K562 (cell line): ENCODE data around the gene TEX9. TPM values are rescaled to one million over a fixed set of nuclear protein-coding genes. Genes with fewer than 3 reads are reported as not detected.

Source experiments
- ADNP ChIP-seq: fragments of 200-800 bp; sonication (Bioruptor generic); IDR thresholded peaks from 2 replicates; pipeline ENCODE4 v1.6.1; 2016; ENCODE audit warnings: missing genetic modification characterization, missing compliant biosample characterization
- BMI1 ChIP-seq: fragments of 150-350 bp; IDR thresholded peaks from 2 replicates; pipeline ENCODE4 v1.6.1; 2014; ENCODE audit warnings: low read length
- CBFA2T3 ChIP-seq: fragments of 450-650 bp; IDR thresholded peaks from 2 replicates; pipeline ENCODE4 v1.6.1; 2017
- CBX8 ChIP-seq: fragments of 200-600 bp; sonication (generic); IDR thresholded peaks from 2 replicates; pipeline ENCODE4 v1.6.1; 2012; ENCODE audit warnings: borderline replicate concordance, mixed run types, low read depth, mild to moderate bottlenecking, moderate library complexity, mixed read lengths, low read length, control low read depth, inconsistent platforms; ENCODE audit not compliant: poor library complexity, severe bottlenecking; ENCODE audit errors: extremely low read depth
- CTBP1 ChIP-seq: fragments of 450-650 bp; IDR thresholded peaks from 2 replicates; pipeline ENCODE4 v1.6.1; 2016; ENCODE audit warnings: borderline replicate concordance
- DEAF1 ChIP-seq: fragments of 450-650 bp; formaldehyde crosslinking; IDR thresholded peaks from 2 replicates; pipeline ENCODE4 v1.4.0; 2020; ENCODE audit warnings: mild to moderate bottlenecking, moderate library complexity
- ELK3 ChIP-seq: fragments of 450-650 bp; formaldehyde crosslinking; IDR thresholded peaks from 2 replicates; pipeline ENCODE4 v1.4.0; 2020; ENCODE audit warnings: mild to moderate bottlenecking
- IRF1 ChIP-seq: sonication (generic); formaldehyde crosslinking; IDR thresholded peaks from 2 replicates; pipeline ENCODE4 v1.8.0; 2022; ENCODE audit warnings: missing genetic modification reagents, mild to moderate bottlenecking, borderline replicate concordance
- JUND ChIP-seq, 2 experiments: IDR thresholded peaks; 2 replicates in 1 of 2; 3 replicates in 1 of 2; pipeline ENCODE4 v1.6.1; 2011; ENCODE audit warnings: borderline replicate concordance in 2 of 2, low read depth in 2 of 2, low read length in 2 of 2, improper control_type of control experiment in 1 of 2, missing biosample characterization in 1 of 2, missing genetic modification characterization in 1 of 2, missing genetic modification reagents in 1 of 2
- MEF2D ChIP-seq: conservative IDR thresholded peaks from 2 replicates; pipeline ENCODE4 v1.6.1; 2016; ENCODE audit warnings: low read depth, missing genetic modification characterization, missing compliant biosample characterization
- MYC ChIP-seq, 2 experiments: fragments of 250-450 bp in 1 of 2; sonication (Bioruptor Pico) in 1 of 2; IDR thresholded peaks; 2 replicates each; pipeline versions ENCODE4 v1.5.1 to v1.6.1; 2012 to 2021; ENCODE audit warnings: low read depth in 2 of 2, borderline replicate concordance in 1 of 2, improper control_type of control experiment in 1 of 2, low read length in 1 of 2, mild to moderate bottlenecking in 1 of 2, moderate library complexity in 1 of 2
- NFRKB ChIP-seq: fragments of 450-650 bp; IDR thresholded peaks from 2 replicates; pipeline ENCODE4 v1.6.1; 2016; ENCODE audit warnings: low read depth
- PCBP1 ChIP-seq: fragments of 200-400 bp; formaldehyde crosslinking; IDR thresholded peaks from 2 replicates; pipeline ENCODE4 v1.6.1; 2018; ENCODE audit warnings: mild to moderate bottlenecking, low read depth, low read length; ENCODE audit not compliant: poor library complexity, severe bottlenecking
- POLR3G ChIP-seq: IDR thresholded peaks from 2 replicates; pipeline ENCODE4 v1.6.1; 2011; ENCODE audit not compliant: insufficient read length, insufficient replicate concordance; ENCODE audit errors: extremely low read depth
- SIRT6 ChIP-seq: IDR thresholded peaks from one replicate; pipeline ENCODE4 v1.6.1; 2012; ENCODE audit warnings: low read depth, mild to moderate bottlenecking, control low read depth, inconsistent platforms, low read length, moderate library complexity
- SUPT5H ChIP-seq: fragments of 450-650 bp; IDR thresholded peaks from 2 replicates; pipeline ENCODE4 v1.6.1; 2016
- TAF1 ChIP-seq: IDR thresholded peaks from 2 replicates; pipeline ENCODE4 v1.6.1; 2011; ENCODE audit warnings: mild to moderate bottlenecking, low read length, moderate library complexity; ENCODE audit not compliant: insufficient read depth, control insufficient read depth, severe bottlenecking; ENCODE audit errors: extremely low read depth
- TCF15 ChIP-seq: fragments of 250-450 bp; sonication (Bioruptor Pico); IDR thresholded peaks from 2 replicates; pipeline ENCODE4 v1.8.0; 2022; ENCODE audit warnings: moderate library complexity, mild to moderate bottlenecking, inconsistent platforms
- ZNF253 ChIP-seq: fragments of 250-450 bp; sonication (Bioruptor Pico); conservative IDR thresholded peaks from 2 replicates; pipeline ENCODE4 v1.6.1; 2021; ENCODE audit warnings: mild to moderate bottlenecking
- ZSCAN29 ChIP-seq: fragments of 450-650 bp; IDR thresholded peaks from 2 replicates; pipeline ENCODE4 v1.6.1; 2017
- polyA plus RNA-seq, 8 experiments: library from polyadenylated mRNA; depleted of rRNA in 4 of 8; stranded (reverse) in 5 of 8; unstranded in 3 of 8; fragments of >200 nt; fragmentation: Nextera tagmentation in 2 of 8; fragmentation: Illumina TruSeq in 1 of 8; extraction: Ambion mirVana in 2 of 8; extraction: Trizol in 1 of 8; gene quantifications; 2 replicates each; pipeline versions ENCODE4 v1.2.1 to v1.2.3, GENCODE V29; 2011 to 2014; ENCODE audit warnings: inconsistent platforms in 1 of 8, missing spikeins in 1 of 8
- total RNA-seq, 7 experiments: library from RNA; depleted of rRNA in 6 of 7; stranded (reverse); fragments of >200 nt in 6 of 7; fragmentation: Illumina TruSeq in 2 of 7; extraction: Trizol in 2 of 7; gene quantifications; 2 replicates each; pipeline versions ENCODE4 v1.2.1 to v1.2.3, GENCODE V29; 2011 to 2021; ENCODE audit warnings: low replicate concordance in 1 of 7
- TF ChIP-seq, protein P1 (sequence below): sonication (generic); formaldehyde crosslinking; IDR thresholded peaks from 2 replicates; pipeline ENCODE4 v1.4.0; 2020; ENCODE audit warnings: mild to moderate bottlenecking, missing genetic modification reagents

TEX9 gene
- total and polyA plus RNA-seq, 9 of the 15 experiments (the other 6 are each of a cell fraction or from before 2014, with no cell fraction given): 0.93 to 3.6 (median 2.4) TPM

DNA sequence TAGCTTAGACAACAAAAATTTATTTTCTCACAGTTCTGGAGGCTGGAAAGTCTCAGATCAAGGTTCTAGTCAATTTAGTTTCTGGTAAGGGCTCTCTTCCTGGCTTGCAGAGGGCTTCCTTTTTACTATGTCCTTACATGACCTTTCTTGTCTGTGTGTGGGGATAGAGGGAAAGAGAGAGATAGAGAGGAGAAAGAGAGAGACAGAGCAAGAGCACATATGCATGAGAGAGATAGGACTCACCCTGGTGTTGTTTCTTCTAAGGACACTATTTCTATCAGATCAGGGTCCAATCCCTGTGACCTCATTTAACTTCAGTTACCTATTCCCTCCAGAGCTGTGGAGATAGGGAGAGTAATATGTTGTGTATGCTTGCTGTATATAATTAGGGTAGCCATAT, 44.9 kb upstream of the TEX9 start (continued):
- no peak for TF ChIP-seq PCBP1
- TF ChIP-seq DEAF1: no peak
- no peak for TF ChIP-seq TAF1
- TF ChIP-seq SUPT5H: no peak
- TF ChIP-seq CBX8: no peak
- no peak for TF ChIP-seq POLR3G
- no peak for TF ChIP-seq TCF15 (CRISPR knock-in tag)
- no peak for TF ChIP-seq ELK3 (CRISPR knock-in tag)
- TF ChIP-seq ADNP (tag): no peak
- TF ChIP-seq IRF1 (CRISPR knock-in tag): no peak
- peak; percentile 37; the same call in 1 of the 2 replicates for TF ChIP-seq JUND (IDR thresholded peaks at IDR 0.05; ENCODE audit: borderline replicate concordance, low read depth, low read length)
- TF ChIP-seq JUND (tag; IDR thresholded peaks at IDR 0.05; ENCODE audit: borderline replicate concordance, low read depth, low read length): peak; percentile 57; the same call in 1 of the 3 replicates
- no peak for TF ChIP-seq BMI1
- no peak for TF ChIP-seq ZSCAN29
- TF ChIP-seq ZNF253: no peak
- TF ChIP-seq SIRT6: no peak
- no peak for TF ChIP-seq MEF2D
- TF ChIP-seq MYC (IDR thresholded peaks at IDR 0.05; ENCODE audit: low read depth, low read length): 0 out of 2 replicates have a peak, but pooled peaks have one; percentile 30
- no peak for TF ChIP-seq MYC (CRISPR knock-in tag; IDR thresholded peaks at IDR 0.05; ENCODE audit: borderline replicate concordance, low read depth)
- TF ChIP-seq NFRKB: no peak
- no peak for TF ChIP-seq CTBP1
- TF ChIP-seq CBFA2T3: peak; percentile 96
- TF ChIP-seq, protein P1, sequence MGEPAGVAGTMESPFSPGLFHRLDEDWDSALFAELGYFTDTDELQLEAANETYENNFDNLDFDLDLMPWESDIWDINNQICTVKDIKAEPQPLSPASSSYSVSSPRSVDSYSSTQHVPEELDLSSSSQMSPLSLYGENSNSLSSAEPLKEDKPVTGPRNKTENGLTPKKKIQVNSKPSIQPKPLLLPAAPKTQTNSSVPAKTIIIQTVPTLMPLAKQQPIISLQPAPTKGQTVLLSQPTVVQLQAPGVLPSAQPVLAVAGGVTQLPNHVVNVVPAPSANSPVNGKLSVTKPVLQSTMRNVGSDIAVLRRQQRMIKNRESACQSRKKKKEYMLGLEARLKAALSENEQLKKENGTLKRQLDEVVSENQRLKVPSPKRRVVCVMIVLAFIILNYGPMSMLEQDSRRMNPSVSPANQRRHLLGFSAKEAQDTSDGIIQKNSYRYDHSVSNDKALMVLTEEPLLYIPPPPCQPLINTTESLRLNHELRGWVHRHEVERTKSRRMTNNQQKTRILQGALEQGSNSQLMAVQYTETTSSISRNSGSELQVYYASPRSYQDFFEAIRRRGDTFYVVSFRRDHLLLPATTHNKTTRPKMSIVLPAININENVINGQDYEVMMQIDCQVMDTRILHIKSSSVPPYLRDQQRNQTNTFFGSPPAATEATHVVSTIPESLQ (CRISPR knock-in tag): no peak
